Measurements from ENCODE around the gene PEF1. TPM values are rescaled to one million over a fixed set of nuclear protein-coding genes. Genes with fewer than 3 reads are reported as not detected.

The PEF1 gene
- total RNA-seq, 4 donors from 2014 or later = 61.5 to 101 (median 92.9) TPM

DNA sequence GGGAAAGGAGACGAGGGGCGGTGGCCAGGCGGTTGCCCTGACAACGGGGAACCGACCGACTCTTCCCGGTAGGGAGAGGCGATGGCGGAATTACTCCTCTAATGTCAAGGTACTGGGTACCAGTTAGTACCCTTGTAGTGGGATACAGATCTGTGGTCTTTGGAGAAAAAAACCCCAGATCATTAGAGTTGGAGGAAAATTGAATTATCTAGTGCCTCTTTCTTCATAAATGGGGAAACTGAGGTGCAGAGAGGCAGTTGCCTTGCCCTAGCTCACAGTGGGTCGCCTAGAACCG, 545 bp upstream of the PEF1 start:
- no peak for DNase-seq (ENCODE audit: extremely low spot score)
- Histone ChIP-seq H3K27me3 (no peaks in the 10 kb centered on the region), H3K36me3 (no peaks in the 10 kb centered on the region), H3K4me1 (peaks cover 45 to 59% (median 54%) of the 10 kb centered on the region in 4 donors), H3K27ac (replicated peaks in 1 of 4) (peak overlapping the region; percentile 92 to 99 (median 96)), H3K4me3 (peak overlapping the region; percentile 70 to 93 (median 82)), H3K9me3 (no peaks in the 10 kb centered on the region)
- intact Hi-C loops (cut with DNase I) = no loop called here
- WGBS = 0% methylated on average over 7 of the region's 11 CpGs
- TF ChIP-seq POLR2A (IDR thresholded peaks at IDR 0.05; ENCODE audit: low read depth) (no peak), EP300 (IDR thresholded peaks at IDR 0.05) (peak; percentile 0)

- Histone ChIP-seq H3K36me3 (no peaks in the 10 kb centered on the region), H3K27me3 (no peaks in the 10 kb centered on the region), H3K9me3 (no peaks in the 10 kb centered on the region), H3K4me3 (peak overlapping the region; percentile 70 to 93 (median 82)), H3K4me1 (peaks cover 56 to 66% (median 61%) of the 10 kb centered on the region in 4 donors), H3K27ac (replicated peaks in 1 of 4) (peak overlapping the region; percentile 92 to 99 (median 96))
- WGBS = 7% methylated on average over 18 of the region's 18 CpGs
- TF ChIP-seq EP300 (IDR thresholded peaks at IDR 0.05) (no peak), CTCF (IDR thresholded peaks at IDR 0.05) (no peak), POLR2A (IDR thresholded peaks at IDR 0.05; ENCODE audit: low read depth) (no peak)
- intact Hi-C loops (cut with DNase I) = no loop called here
- DNase-seq (ENCODE audit: extremely low spot score) = no peak
Measured at GRCh38 chr1:31643976-31644559, 608 bp downstream of the PEF1 start.

DNA sequence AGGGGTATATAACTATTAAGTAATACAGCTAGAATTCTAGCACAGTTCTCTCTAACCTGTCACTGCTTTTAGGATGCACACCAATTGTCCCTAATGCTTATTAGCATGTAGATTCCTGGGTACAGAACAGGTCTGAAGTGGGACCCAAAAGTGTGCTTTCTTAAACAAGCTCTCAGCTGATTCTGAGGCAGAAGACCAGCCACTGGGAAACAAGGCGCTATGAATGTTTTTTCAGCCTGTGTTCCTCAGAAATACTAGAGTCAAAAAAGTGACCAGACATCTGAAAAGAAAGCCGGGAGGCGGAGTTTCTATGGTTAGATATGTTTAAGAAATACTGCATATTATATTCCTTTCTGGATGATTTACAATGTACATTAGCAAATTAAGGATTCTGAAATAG, 1.8 kb downstream of the PEF1 start:
- H3K9me3 ChIP-seq = no peaks in the 10 kb centered on the region
- intact Hi-C loops (cut with DNase I) = no loop called here
- H3K36me3 ChIP-seq = no peaks in the 10 kb centered on the region
- H3K27me3 ChIP-seq = no peaks in the 10 kb centered on the region
- peaks cover 60 to 75% (median 70%) of the 10 kb centered on the region in 4 donors for H3K4me1 ChIP-seq
- no peak overlapping the region for H3K27ac ChIP-seq (replicated peaks in 1 of 4)
- 89% methylated on average over 3 of the region's 3 CpGs for WGBS
- H3K4me3 ChIP-seq = no peak overlapping the region
- no peak for DNase-seq (ENCODE audit: extremely low spot score)
- TF ChIP-seq POLR2A (IDR thresholded peaks at IDR 0.05; ENCODE audit: low read depth) (no peak), POLR2AphosphoS5 (IDR thresholded peaks at IDR 0.05) (no peak), EP300 (IDR thresholded peaks at IDR 0.05) (no peak), CTCF (IDR thresholded peaks at IDR 0.05) (no peak)

DNA sequence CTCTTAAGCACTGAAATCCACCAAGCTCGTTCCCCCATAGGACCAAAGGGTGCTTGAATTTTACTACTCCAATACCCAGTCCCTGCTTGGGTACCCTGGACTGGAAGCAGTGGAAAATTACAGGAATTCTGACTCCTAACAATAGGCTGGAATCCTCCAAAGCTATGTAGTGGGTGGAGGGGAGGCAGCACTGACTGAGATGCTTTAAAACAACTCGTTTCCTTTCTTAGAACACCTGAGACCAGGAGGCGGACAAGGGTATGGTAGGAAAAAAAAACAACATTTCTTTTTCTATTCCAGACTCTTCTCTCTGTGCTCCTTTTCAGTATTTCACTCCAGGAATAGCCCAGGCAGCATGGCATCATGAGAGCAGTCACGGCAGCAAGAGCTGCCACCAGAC, 2.3 kb downstream of the PEF1 start:
- no peaks in the 10 kb centered on the region for H3K27me3 ChIP-seq
- DNase-seq (ENCODE audit: extremely low spot score) = no peak
- no peaks in the 10 kb centered on the region for H3K36me3 ChIP-seq
- TF ChIP-seq CTCF (IDR thresholded peaks at IDR 0.05) = no peak
- no peak for TF ChIP-seq POLR2A (IDR thresholded peaks at IDR 0.05; ENCODE audit: low read depth)
- TF ChIP-seq EP300 (IDR thresholded peaks at IDR 0.05) = no peak
- no peak for TF ChIP-seq POLR2AphosphoS5 (IDR thresholded peaks at IDR 0.05)
- no peak overlapping the region for H3K27ac ChIP-seq (replicated peaks in 1 of 4)
- H3K4me3 ChIP-seq = no peak overlapping the region
- H3K9me3 ChIP-seq = no peaks in the 10 kb centered on the region
- peaks cover 61 to 79% (median 68%) of the 10 kb centered on the region in 4 donors for H3K4me1 ChIP-seq
- intact Hi-C loops (cut with DNase I) = no loop called here
- 81% methylated on average over 4 of the region's 4 CpGs for WGBS

DNA sequence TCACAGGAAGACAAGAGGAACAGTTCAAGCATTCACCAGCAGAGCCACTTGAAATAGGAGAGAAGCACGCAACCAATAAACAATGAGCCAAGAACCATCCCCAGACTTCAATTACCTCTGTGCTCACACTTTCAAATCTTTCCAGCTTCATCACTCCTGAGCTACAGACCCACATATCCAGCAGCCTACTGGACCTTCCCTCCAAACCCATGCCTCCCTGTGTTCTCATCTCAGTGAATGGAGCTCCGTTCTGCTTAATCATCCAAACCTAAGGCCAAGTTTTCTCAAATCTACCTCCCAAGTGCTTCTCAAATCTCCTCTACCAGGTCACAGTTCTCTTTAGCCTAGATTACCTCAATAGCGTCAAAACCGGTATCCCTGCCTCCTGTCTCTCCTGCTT, 3.7 kb downstream of the PEF1 start:
- H3K27ac ChIP-seq (replicated peaks in 1 of 4) = no peak overlapping the region
- intact Hi-C loops (cut with DNase I) = no loop called here

DNA sequence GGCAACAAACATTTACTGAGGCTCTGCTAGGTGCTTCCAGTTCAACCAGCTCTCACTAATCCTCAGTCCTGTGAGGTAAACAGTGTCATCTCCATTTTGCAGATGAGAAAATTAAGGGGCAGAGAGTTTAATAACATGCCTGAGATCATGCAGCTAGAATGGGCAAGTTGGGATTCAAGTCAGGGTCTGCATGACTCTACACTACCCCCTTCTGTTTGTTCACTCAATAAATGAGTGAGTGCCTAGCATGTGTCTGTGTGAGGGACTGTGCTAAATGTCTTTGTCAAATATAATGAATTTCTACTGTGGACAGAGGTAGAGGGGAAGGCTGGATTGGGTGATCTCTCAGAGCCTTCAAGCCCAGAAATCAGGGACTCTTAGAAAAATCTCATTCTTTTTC, 4.5 kb downstream of the PEF1 start:
- TF ChIP-seq CTCF (IDR thresholded peaks at IDR 0.05) (no peak), POLR2A (IDR thresholded peaks at IDR 0.05; ENCODE audit: low read depth) (no peak), EP300 (IDR thresholded peaks at IDR 0.05) (no peak), POLR2AphosphoS5 (IDR thresholded peaks at IDR 0.05) (no peak)
- no peaks in the 10 kb centered on the region for H3K9me3 ChIP-seq
- intact Hi-C loops (cut with DNase I) = no loop called here
- no peak overlapping the region for H3K4me3 ChIP-seq
- no peak overlapping the region for H3K27ac ChIP-seq (replicated peaks in 1 of 4)
- peaks cover 0 to 5% (median 3%) of the 10 kb centered on the region in 4 donors for H3K36me3 ChIP-seq
- peaks cover 58 to 79% (median 69%) of the 10 kb centered on the region in 4 donors for H3K4me1 ChIP-seq
- DNase-seq (ENCODE audit: extremely low spot score) = no peak
- no peaks in the 10 kb centered on the region for H3K27me3 ChIP-seq

More for the DNA sequence above, 3.7 kb downstream of the PEF1 start:
- no peak for DNase-seq (ENCODE audit: extremely low spot score)
- no peak overlapping the region for H3K4me3 ChIP-seq
- H3K27me3 ChIP-seq = no peaks in the 10 kb centered on the region
- no peaks in the 10 kb centered on the region for H3K36me3 ChIP-seq
- WGBS = 75% methylated on average over 4 of the region's 4 CpGs
- peaks cover 66 to 86% (median 74%) of the 10 kb centered on the region in 4 donors for H3K4me1 ChIP-seq
- no peak for TF ChIP-seq EP300 (IDR thresholded peaks at IDR 0.05)
- H3K9me3 ChIP-seq = no peaks in the 10 kb centered on the region
